Bone marrow (tissue), 2 donors: Measurements from ENCODE around the gene ELF1.
"Not testable (repeated sequence)": the region's sequence is repeated elsewhere in the genome, so short reads cannot be mapped to it uniquely, and the experiment has no call there.

ENCODE experiments used
- DNase-seq, 2 donors: peaks; one replicate each; lab custom pipeline; 2025; lab: John Stamatoyannopoulos, UW

Gene ELF1

GRCh38 chr13:40983259-40983658 is 35.9 kb downstream of the ELF1 start:
- DNase-seq = no peak

- peak in 1 of 2 donors; percentile 88 for DNase-seq
Measured at GRCh38 chr13:40982772-40983171, 36.3 kb downstream of the ELF1 start.

GRCh38 chr13:40981949-40982348 is 37.2 kb downstream of the ELF1 start:
- no peak for DNase-seq

DNA sequence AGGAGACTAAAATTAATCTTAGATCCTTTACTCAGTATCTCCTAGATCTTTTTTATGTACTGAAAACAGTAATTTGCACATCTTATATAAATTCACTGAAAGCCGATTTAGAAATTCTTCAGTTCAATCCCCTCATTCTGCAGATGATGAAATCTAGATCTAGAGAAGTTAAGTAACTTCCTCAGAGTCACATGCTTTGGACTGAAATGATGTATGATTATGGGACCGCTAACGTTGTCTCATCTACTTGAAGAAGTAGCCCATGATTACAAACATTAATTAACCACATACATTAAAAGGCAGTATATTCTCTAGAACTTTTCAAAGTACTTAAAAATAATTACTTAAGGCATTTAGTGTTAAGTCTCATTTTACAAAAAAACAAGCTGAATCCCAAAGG is 37.8 kb downstream of the ELF1 start:
- DNase-seq = peak in 1 of 2 donors; percentile 63

DNA sequence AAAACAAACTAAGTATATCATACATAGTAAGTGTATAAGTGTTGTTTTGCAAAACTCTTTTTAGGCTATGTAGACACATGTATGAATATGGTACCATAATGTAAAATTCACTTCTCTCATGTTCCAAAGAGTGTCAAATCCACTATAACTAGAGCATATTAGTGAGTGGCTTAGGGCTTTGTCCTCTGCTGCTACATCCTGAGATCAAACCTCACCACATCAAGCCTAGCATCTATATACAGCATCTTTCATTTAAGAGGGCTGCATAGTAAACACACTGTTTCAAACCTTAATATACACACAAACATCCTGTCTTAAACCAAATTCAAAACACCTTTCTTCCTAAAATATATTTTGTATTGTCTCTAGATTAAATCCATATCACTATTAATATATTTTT is 38.7 kb downstream of the ELF1 start:
- no peak for DNase-seq

GRCh38 chr13:40979232-40979631 is 39.9 kb downstream of the ELF1 start:
- no peak for DNase-seq

DNA sequence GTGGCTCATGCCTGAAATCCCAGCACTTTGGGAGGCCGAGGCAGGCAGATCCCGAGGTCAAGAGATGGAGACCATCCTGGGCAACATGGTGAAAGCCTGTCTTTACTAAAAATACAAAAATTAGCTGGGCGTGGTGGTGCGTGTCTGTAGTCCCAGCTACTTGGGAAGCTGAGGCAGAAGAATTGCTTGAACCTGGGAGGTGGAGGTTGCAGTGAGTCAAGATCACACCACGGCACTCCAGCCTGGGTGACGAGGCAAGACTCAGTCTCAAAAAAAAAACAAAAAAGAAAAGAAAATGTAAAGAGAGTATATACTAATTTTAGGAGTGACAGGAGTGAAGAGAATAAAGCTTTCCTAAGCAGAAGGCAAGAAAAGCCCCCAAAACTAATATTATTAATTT is 41.0 kb downstream of the ELF1 start:
- DNase-seq = not testable (repeated sequence)

- no peak for DNase-seq
Measured at GRCh38 chr13:40975441-40975840, 43.7 kb downstream of the ELF1 start.

DNA sequence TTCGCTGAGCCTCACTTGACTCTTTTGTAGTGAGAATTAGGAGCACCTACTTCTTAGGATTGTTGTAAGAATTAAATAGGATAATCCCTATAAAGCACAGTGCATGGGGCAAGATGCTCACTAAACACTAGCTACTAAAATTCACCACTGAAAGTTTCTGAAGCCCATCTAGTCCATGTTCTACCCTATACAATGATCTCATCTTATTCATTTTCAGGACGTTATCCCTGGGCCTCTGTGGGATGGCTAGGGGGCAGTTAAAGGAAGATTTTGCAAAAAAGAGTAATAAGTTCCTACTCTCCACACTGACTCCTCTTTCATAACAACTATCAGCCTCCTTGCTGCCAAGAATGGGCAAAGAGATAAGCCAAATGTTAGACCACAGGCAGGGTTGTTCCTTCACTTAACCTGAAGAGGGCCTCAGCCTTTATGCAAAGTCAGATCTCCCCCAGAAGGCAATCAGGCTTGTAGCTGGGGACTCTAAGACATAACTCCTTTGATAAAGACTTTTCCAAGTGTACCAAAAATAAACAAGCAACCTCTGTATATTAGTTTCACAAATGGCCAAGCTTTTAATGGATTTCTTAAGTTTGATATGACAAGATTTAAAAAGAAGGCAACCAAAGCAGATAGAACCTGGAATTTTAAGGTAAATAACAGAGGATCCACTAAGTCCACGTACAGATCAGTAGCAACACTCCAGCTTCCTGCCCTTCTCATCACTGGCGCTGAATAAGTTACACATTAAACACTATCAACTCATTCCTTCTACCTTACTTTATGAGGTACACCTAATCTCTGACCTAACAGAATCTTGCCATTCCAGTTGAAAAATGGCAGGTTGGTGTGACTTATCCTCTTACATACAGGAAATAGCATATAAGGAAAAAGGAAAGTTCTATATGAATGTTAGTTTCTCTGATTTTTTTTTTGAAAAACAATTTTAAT is 44.4 kb downstream of the ELF1 start:
- DNase-seq = peak in 1 of 2 donors; percentile 19

DNA sequence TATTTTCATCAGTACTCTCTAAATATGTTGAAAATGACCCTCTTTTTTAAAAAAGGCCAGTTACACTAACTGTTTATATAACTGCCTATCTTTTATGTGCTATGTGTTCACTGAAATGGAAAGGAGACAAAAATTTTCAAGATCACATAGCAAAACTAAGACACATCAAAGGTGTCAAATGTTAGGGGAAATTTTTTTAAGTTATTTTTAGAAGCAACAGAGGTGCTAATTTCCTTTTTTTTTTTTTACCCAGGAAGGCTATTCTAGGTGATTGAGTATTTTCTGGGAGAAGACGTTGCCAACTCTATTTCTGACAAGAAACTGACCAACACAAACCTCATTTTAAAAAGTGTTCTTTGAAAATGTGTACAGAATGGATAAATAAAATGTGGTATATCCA is 45.7 kb downstream of the ELF1 start:
- DNase-seq = no peak

DNA sequence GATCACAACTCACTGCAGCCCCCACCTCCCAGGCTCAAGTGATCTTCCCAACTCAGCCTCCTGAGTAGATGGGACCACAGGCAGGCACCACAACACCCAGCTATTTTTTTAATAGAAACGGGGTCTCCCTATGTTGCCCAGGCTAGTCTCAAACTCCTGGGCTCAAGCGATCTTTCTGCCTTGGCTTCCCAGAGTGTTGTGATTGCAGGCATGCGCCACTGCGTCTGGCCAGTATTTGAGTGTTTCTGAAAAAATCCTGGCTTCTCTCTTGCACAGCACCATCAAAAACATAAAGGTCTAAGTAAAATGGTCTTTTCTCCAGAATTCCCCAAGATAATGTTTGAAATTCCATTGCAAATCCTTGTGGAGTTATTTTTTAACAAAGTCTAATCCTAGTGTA is 47.8 kb downstream of the ELF1 start:
- no peak for DNase-seq

- no peak for DNase-seq
Measured at GRCh38 chr13:40970803-40971202, 48.3 kb downstream of the ELF1 start.

- no peak for DNase-seq
Measured at GRCh38 chr13:40969169-40969901, 49.8 kb downstream of the ELF1 start.

DNA sequence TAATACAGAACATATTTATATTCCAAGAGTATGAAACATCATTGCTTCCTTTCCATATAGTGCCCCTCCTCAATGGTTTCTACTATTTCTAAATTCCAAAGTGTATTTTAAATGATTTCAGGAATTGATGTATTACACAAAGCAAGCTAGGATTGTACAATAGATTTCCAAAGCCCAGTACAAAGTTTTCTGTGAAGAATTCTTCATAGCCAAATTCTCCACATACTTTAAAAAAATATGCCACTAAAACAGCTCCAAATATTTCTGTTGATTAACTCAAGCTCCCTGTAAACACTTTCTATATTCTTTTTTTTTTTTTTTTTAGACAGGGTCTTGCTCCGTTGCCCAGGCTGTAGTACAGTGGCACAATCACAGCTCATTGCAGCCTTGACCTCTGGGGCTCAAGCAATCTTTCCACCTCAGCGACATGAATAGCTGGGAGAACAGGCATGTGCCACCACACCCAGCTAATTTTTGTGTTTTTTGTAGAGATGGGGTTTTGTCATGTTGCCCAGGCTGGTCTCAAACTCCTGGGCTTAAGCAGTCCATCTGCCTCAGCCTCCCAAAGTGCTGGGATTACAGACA is 50.6 kb downstream of the ELF1 start:
- no peak for DNase-seq

GRCh38 chr13:40966298-40966697 is 52.8 kb downstream of the ELF1 start:
- peak in 1 of 2 donors; percentile 35 for DNase-seq

GRCh38 chr13:40963927-40964326 is 55.2 kb downstream of the ELF1 start:
- peak in 1 of 2 donors; percentile 37 for DNase-seq

- DNase-seq = no peak
Measured at GRCh38 chr13:40961826-40962225, 57.3 kb downstream of the ELF1 start.

- peak in 1 of 2 donors; percentile 62 for DNase-seq
Measured at GRCh38 chr13:40961214-40961613, 57.9 kb downstream of the ELF1 start.

DNA sequence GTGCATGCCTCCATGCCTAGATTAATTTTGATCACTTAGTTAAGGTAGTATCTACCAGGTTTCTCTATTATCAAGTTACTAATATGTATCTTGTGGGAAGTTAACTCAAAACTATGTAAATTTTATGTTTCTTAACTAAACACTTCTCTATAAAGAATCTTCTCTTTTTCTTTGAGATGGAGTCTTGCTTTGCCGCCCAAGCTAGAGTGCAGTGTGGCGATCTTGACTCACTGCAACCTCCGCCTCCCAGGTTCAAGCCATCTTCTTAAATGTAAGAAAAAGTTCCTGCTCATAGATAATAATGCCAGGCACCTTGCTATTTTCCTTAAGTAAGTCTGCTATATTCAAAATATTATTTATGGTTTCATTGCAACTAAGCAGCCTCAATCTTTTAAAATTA is 58.4 kb downstream of the ELF1 start:
- DNase-seq = no peak

DNA sequence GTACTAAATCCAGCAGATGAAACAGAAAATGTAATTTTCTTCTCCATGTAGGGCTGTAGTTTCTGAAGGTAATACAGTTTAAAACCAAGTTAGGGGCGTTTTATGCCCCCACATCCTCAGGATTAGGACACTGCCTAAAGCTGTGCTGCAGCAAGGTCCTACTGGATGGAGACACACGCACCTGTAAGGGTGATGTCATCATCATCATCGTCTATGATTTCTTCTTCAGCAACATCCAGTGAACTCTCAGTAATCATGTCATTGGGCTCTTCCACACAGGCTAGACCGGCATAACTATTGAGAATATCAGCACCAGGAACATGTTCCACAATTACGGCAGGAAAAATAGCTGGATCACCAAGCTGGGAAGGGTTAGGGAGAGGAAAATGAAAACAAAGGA is 60.5 kb downstream of the ELF1 start:
- no peak for DNase-seq

GRCh38 chr13:40946485-40946884 is 72.6 kb downstream of the ELF1 start:
- DNase-seq = no peak

DNA sequence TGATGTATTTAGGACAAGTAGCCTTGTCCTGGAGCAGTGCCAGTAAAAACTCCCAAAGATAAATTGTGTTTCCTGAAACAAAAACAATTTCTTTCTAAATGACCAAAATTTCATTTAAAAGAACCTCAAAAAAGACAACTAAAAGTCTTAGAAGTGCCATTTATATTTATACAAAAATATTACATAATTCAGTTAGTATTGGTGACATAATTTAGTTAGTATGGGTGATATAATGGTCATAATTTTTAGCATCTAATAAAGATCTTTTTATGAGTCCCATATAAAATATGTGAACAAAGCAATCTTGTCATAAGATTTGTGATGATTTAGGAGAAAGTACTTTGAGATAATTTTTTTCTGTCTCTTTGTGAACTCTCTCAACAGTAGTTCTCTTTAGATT is 76.0 kb downstream of the ELF1 start:
- no peak for DNase-seq

GRCh38 chr13:40941581-40941980 is 77.5 kb downstream of the ELF1 start:
- no peak for DNase-seq
